ENCODE data around the gene SERP2. TPM values are rescaled to one million over a fixed set of nuclear protein-coding genes. Genes with fewer than 3 reads are reported as not detected.
A peak's percentile ranks its signal among the peaks of the same experiment; 100 is the strongest.
"Not testable (repeated sequence)": the region's sequence is repeated elsewhere in the genome, so short reads cannot be mapped to it uniquely, and the experiment has no call there.

The SERP2 gene
- total RNA-seq (1 to 10 TPM; 1.2 to 2.7 (median 1.6) TPM), polyA plus RNA-seq (10 to 100 TPM in 1 of 2 donors, 1 to 10 TPM in 1; 3.3 to 13.8 TPM)

GRCh38 chr13:44373601-44374347 is at the start of gene SERP2:
Gene SERP2 (plus strand): TSS chr13:44373824. CDS start chr13:44374026, 202 bp downstream.
- FAIRE-seq (no peak), DNase-seq (peak in 5 of 6 donors; percentile 13 to 72 (median 33)), ATAC-seq (peak; percentile 65 to 81 (median 80))
- no peaks in the 10 kb centered on the region for H3K4me1 ChIP-seq
- H3K4me3 ChIP-seq: peak within 1 kb of the TSS; percentile 23 to 51 (median 45)
- intact Hi-C loops (cut with DNase I): no loop called here
- TF ChIP-seq, protein P1, sequence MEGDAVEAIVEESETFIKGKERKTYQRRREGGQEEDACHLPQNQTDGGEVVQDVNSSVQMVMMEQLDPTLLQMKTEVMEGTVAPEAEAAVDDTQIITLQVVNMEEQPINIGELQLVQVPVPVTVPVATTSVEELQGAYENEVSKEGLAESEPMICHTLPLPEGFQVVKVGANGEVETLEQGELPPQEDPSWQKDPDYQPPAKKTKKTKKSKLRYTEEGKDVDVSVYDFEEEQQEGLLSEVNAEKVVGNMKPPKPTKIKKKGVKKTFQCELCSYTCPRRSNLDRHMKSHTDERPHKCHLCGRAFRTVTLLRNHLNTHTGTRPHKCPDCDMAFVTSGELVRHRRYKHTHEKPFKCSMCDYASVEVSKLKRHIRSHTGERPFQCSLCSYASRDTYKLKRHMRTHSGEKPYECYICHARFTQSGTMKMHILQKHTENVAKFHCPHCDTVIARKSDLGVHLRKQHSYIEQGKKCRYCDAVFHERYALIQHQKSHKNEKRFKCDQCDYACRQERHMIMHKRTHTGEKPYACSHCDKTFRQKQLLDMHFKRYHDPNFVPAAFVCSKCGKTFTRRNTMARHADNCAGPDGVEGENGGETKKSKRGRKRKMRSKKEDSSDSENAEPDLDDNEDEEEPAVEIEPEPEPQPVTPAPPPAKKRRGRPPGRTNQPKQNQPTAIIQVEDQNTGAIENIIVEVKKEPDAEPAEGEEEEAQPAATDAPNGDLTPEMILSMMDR (IDR thresholded peaks at IDR 0.05): no peak
- H3K27ac ChIP-seq: peak within 1 kb of the TSS in 1 of 4 donors; percentile 37
- 2 to 3% methylated on average over 81 to 82 of the region's 83 CpGs for WGBS, 2 donors
- no peaks in the 10 kb centered on the region for H3K36me3 ChIP-seq
- no peaks in the 10 kb centered on the region for H3K27me3 ChIP-seq
- H3K9me3 ChIP-seq: no peaks in the 10 kb centered on the region

DNA sequence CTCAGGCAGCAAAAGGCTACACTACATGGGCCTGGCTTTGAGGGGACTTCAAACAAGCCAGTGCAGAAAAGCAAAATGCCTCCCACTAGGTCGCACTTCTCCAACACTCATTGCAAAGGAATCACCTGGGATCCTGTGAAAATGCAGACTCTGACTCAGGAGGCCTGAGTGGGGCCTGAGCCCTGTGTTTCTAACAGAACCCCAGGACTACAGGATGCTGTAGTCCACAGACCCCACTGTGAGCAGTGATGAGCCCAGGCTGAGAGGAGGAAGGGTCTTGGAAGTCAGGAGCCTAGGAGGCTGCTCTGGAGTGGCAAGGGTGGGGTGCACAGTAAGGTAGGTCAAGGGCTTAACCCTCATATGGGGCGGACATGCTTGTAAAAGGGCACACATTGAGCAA is 46.7 kb upstream of the SERP2 start:
- WGBS, 2 donors: 84 to 88% methylated on average over 2 of the region's 2 CpGs
- TF ChIP-seq, protein P1 (IDR thresholded peaks at IDR 0.05): no peak

GRCh38 chr13:44329041-44329440 is 44.6 kb upstream of the SERP2 start:
- H3K9me3 ChIP-seq; H3K36me3 ChIP-seq; H3K27ac ChIP-seq; intact Hi-C loops (cut with DNase I); H3K27me3 ChIP-seq; ATAC-seq; H3K4me3 ChIP-seq; DNase-seq; H3K4me1 ChIP-seq; FAIRE-seq: not testable (repeated sequence)

More for the DNA sequence above, 46.7 kb upstream of the SERP2 start:
- ATAC-seq (no peak), FAIRE-seq (no peak), DNase-seq (no peak)
- Histone ChIP-seq H3K27me3 (no peaks in the 10 kb centered on the region), H3K36me3 (no peaks in the 10 kb centered on the region), H3K27ac (no peak overlapping the region), H3K4me3 (no peak overlapping the region), H3K9me3 (no peaks in the 10 kb centered on the region), H3K4me1 (no peaks in the 10 kb centered on the region)
- intact Hi-C loops (cut with DNase I): no loop called here

DNA sequence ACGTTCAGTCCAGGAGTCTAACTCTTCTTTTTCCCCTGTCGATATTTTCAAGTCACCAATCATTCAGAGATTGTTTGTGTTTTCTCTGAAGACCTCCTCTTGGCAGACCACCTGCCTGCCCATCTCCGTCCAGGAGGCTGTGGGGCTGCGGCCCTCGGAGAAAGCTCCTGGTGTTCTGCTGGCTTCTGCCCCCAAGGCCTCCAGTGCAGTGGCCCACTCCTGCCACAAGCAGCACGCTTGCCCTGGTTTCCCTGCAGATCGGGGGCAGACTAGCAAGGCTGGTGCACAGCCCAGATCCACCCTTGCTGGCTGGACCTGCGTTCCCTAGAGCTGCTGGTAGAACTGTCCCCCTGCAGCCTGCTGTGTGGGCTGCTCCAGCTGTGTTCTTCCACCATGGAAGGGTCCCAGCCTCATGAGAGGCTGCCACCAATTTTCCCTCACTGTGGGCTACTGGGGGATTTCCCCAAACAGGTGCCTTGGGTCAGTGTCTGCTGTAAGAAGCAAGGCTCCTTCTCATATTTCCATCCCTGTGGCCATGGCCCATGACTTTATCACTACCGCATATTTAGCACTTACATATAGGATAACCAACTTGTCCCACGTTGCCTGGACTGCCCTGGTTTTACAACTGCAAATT is 43.6 kb upstream of the SERP2 start:
- TF ChIP-seq, protein P1 (IDR thresholded peaks at IDR 0.05): no peak
- no peaks in the 10 kb centered on the region for H3K27me3 ChIP-seq
- DNase-seq (no peak), ATAC-seq (no peak), FAIRE-seq (no peak)
- no peak overlapping the region for H3K27ac ChIP-seq
- no peaks in the 10 kb centered on the region for H3K9me3 ChIP-seq
- 84 to 87% methylated on average over 10 of the region's 10 CpGs for WGBS, 2 donors
- no peaks in the 10 kb centered on the region for H3K36me3 ChIP-seq
- no peaks in the 10 kb centered on the region for H3K4me1 ChIP-seq
- no peak overlapping the region for H3K4me3 ChIP-seq
- intact Hi-C loops (cut with DNase I): no loop called here

DNA sequence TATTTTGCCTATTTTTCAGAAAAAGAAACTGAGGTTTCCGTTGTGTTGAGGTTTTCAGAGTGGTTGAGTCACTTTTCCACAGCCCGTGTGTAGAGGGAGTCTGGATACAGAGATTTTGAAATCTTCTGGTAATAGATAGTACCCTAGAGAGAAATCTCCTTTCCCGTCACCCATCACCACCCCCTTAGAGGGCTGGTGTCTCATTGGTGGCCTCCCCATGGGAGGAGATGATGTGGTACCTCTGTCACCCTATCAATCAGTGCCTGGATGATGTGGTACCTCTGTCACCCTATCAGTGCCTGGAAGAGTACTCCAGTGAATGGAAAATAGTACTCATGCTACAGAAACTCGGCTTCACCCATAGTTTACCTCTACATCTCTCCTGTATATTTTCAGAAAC is 42.2 kb upstream of the SERP2 start:
- intact Hi-C loops (cut with DNase I): no loop called here
- no peak for FAIRE-seq
- H3K4me1 ChIP-seq: no peaks in the 10 kb centered on the region
- H3K27ac ChIP-seq: peak overlapping the region in 1 of 4 donors; percentile 37
- ATAC-seq: peak in 2 of 4 donors; percentile 29 to 61
- TF ChIP-seq, protein P1 (IDR thresholded peaks at IDR 0.05): no peak
- 69 to 85% methylated on average over 4 of the region's 4 CpGs for WGBS, 2 donors
- H3K9me3 ChIP-seq: no peaks in the 10 kb centered on the region
- no peaks in the 10 kb centered on the region for H3K36me3 ChIP-seq
- no peaks in the 10 kb centered on the region for H3K27me3 ChIP-seq
- no peak overlapping the region for H3K4me3 ChIP-seq
- DNase-seq: no peak

All from pancreas (tissue), 10 donors.